ENCODE results near the gene FAM13B. TPM values are rescaled to one million over a fixed set of nuclear protein-coding genes. Genes with fewer than 3 reads are reported as not detected.

Gene FAM13B
- total RNA-seq, 1 experiment from 2014 or later = 13.6 TPM

DNA sequence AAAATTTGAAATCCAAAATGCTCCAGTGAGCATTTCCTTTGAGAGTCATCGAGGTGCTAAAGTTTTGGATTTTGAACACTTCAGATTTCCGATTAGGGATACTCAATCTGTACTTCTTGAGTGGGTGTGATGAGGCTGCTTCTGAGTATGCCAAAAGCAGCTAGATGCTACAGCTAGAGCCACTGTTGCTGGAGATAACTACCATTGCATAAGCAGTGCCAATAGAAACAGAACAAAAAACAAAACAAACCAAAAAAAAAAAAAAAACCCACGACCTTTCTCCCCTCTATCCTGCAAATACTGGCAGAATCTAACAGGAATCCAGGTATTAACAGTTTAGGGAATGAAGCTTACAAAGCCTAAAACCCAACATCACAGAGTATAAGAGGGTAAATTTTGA lies 100.1 kb downstream of the FAM13B start:
- ChIA-PET CTCF (interaction anchor here (1.3 kb wide), 1 partner anchor 154 kb away, joined by 3 read pairs; no protein-coding TSS in a partner anchor), POLR2A (no interaction called here), RAD21 (ENCODE audit: low non-redundant PET in 1 of 2, low total read pairs in 2 of 2, uncharacterized antibody in 2 of 2, unreplicated experiment in 2 of 2) (interaction anchor here in 1 of 2 experiments (0.7 kb wide), 1 partner anchor 10 kb away, joined by 4 read pairs; no protein-coding TSS in a partner anchor)
- Histone ChIP-seq H3K79me2 (ENCODE audit: insufficient read depth, low read length) (no peaks in the 10 kb centered on the region), H3K9ac (ENCODE audit: low read length) (no peak overlapping the region), H3K9me2 (ENCODE audit: insufficient read depth) (no peaks in the 10 kb centered on the region), H3K4me2 (ENCODE audit: low read length) (no peak overlapping the region), H2AFZ (ENCODE audit: low read depth, low read length, poor library complexity, severe bottlenecking) (no peak overlapping the region), H3K27ac (ENCODE audit: low read depth, low read length) (no peak overlapping the region), H3K4me3 (replicated peaks in 1 of 2; ENCODE audit: low read depth in 1 of 2, low read length in 2 of 2) (no peak overlapping the region), H3K4me1 (ENCODE audit: control insufficient read depth in 1 of 2, insufficient read depth in 2 of 2, low read length in 2 of 2) (no peaks in the 10 kb centered on the region), H3K27me3 (ENCODE audit: insufficient read depth, low read length) (no peaks in the 10 kb centered on the region), H4K20me1 (ENCODE audit: insufficient read depth) (no peaks in the 10 kb centered on the region), H3K36me3 (ENCODE audit: control insufficient read depth in 1 of 2, insufficient read depth in 2 of 2, low read length in 2 of 2) (peaks cover 0 to 3% of the 10 kb centered on the region in 2 experiments; a peak in 2 of 4 replicates), H3K9me3 (ENCODE audit: control insufficient read depth in 1 of 2, insufficient read depth in 1 of 2, low read depth in 1 of 2, low read length in 2 of 2) (no peaks in the 10 kb centered on the region)
- intact Hi-C loops (cut with micrococcal nuclease) = no loop called here
- no peak for TF ChIP-seq FOSL1 (IDR thresholded peaks at IDR 0.05; ENCODE audit: low read depth)
- TF ChIP-seq CEBPB (IDR thresholded peaks at IDR 0.05; ENCODE audit: low read depth) = no peak
- TF ChIP-seq, protein P1, sequence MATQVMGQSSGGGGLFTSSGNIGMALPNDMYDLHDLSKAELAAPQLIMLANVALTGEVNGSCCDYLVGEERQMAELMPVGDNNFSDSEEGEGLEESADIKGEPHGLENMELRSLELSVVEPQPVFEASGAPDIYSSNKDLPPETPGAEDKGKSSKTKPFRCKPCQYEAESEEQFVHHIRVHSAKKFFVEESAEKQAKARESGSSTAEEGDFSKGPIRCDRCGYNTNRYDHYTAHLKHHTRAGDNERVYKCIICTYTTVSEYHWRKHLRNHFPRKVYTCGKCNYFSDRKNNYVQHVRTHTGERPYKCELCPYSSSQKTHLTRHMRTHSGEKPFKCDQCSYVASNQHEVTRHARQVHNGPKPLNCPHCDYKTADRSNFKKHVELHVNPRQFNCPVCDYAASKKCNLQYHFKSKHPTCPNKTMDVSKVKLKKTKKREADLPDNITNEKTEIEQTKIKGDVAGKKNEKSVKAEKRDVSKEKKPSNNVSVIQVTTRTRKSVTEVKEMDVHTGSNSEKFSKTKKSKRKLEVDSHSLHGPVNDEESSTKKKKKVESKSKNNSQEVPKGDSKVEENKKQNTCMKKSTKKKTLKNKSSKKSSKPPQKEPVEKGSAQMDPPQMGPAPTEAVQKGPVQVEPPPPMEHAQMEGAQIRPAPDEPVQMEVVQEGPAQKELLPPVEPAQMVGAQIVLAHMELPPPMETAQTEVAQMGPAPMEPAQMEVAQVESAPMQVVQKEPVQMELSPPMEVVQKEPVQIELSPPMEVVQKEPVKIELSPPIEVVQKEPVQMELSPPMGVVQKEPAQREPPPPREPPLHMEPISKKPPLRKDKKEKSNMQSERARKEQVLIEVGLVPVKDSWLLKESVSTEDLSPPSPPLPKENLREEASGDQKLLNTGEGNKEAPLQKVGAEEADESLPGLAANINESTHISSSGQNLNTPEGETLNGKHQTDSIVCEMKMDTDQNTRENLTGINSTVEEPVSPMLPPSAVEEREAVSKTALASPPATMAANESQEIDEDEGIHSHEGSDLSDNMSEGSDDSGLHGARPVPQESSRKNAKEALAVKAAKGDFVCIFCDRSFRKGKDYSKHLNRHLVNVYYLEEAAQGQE (IDR thresholded peaks at IDR 0.05; ENCODE audit: low read depth) = no peak
- TF ChIP-seq ZNF274 (IDR thresholded peaks at IDR 0.05; ENCODE audit: low read depth, low read length) = no peak
- TF ChIP-seq, protein P2, sequence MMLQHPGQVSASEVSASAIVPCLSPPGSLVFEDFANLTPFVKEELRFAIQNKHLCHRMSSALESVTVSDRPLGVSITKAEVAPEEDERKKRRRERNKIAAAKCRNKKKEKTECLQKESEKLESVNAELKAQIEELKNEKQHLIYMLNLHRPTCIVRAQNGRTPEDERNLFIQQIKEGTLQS (IDR thresholded peaks at IDR 0.05) = no peak
- TF ChIP-seq POLR2AphosphoS5 (IDR thresholded peaks at IDR 0.05; ENCODE audit: low read depth, low read length) = no peak
- no peak for TF ChIP-seq EZH2 (IDR thresholded peaks at IDR 0.05)
- TF ChIP-seq, protein P3, sequence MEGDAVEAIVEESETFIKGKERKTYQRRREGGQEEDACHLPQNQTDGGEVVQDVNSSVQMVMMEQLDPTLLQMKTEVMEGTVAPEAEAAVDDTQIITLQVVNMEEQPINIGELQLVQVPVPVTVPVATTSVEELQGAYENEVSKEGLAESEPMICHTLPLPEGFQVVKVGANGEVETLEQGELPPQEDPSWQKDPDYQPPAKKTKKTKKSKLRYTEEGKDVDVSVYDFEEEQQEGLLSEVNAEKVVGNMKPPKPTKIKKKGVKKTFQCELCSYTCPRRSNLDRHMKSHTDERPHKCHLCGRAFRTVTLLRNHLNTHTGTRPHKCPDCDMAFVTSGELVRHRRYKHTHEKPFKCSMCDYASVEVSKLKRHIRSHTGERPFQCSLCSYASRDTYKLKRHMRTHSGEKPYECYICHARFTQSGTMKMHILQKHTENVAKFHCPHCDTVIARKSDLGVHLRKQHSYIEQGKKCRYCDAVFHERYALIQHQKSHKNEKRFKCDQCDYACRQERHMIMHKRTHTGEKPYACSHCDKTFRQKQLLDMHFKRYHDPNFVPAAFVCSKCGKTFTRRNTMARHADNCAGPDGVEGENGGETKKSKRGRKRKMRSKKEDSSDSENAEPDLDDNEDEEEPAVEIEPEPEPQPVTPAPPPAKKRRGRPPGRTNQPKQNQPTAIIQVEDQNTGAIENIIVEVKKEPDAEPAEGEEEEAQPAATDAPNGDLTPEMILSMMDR (IDR thresholded peaks at IDR 0.05 in 2 of 3, conservative IDR thresholded peaks at IDR 0.05 in 1 of 3; ENCODE audit: borderline replicate concordance in 1 of 3, insufficient read depth in 1 of 3, low read depth in 2 of 3, low read length in 2 of 3) = no peak
- TF ChIP-seq JUND (IDR thresholded peaks at IDR 0.05) = no peak
- no peak for TF ChIP-seq YY1 (IDR thresholded peaks at IDR 0.05; ENCODE audit: extremely low read depth, insufficient replicate concordance, low read depth, low read length)
- no peak for TF ChIP-seq SIN3A (IDR thresholded peaks at IDR 0.05; ENCODE audit: low read depth)
- TF ChIP-seq CBX3 (IDR thresholded peaks at IDR 0.05; ENCODE audit: low read depth) = no peak
- no peak for TF ChIP-seq POLR2A (IDR thresholded peaks at IDR 0.05; ENCODE audit: borderline replicate concordance, extremely low read depth, insufficient read depth, insufficient read length)
- no peak for ATAC-seq
- no TSS peak for BruUV-seq (replicated peaks)
- no peak for DNase-seq (ENCODE audit: low read depth, low spot score)
